HepG2 (cell line): Measurements from ENCODE around the gene GGACT. TPM values are rescaled to one million over a fixed set of nuclear protein-coding genes. Genes with fewer than 3 reads are reported as not detected.

Experiments used
- ATAC-seq: fragments of 200-7000 bp; cut with Tn5 transposase; 3 replicates; pipeline ENCODE4 v1.9.1; 2020; ENCODE audit warnings: mild to moderate bottlenecking, moderate library complexity
- BruUV-seq: library from RNA; stranded (reverse); fragments of 400-500 nt; replicated peaks from 2 replicates; lab custom pipeline; 2021; lab: Mats Ljungman, UMichigan
- CTCF ChIA-PET: fragments of 300-600 bp; formaldehyde crosslinking; extraction: SDS; loops from one replicate; lab custom pipeline; 2021; ENCODE audit warnings: low total read pairs, inconsistent platforms, low intra/inter-chr PET ratio; lab: Yijun Ruan, JAX
- POLR2A ChIA-PET: fragments of 350-600 bp; sonication (Branson Sonifier 250); formaldehyde crosslinking; loops from one replicate; lab custom pipeline; 2020; ENCODE audit warnings: antibody characterized with exemption, inconsistent platforms; lab: Yijun Ruan, JAX
- DNase-seq: peaks from one replicate; pipeline ENCODE4 v3.0.0-alpha.2; 2015; ENCODE audit warnings: low spot score
- FAIRE-seq: peaks from 3 replicates; lab custom pipeline; 2011; peaks lifted over from hg19 to GRCh38; lab: Jason Lieb, UNC
- H2AFZ ChIP-seq: one replicate; pipeline ENCODE4 v1.6.1; 2011; ENCODE audit warnings: low read length, inconsistent platforms
- H3K27ac ChIP-seq: fragments of 300-600 bp; 3 replicates; pipeline ENCODE4 v1.8.0; 2011; ENCODE audit warnings: mixed run types, mild to moderate bottlenecking, mixed read lengths, low read length, inconsistent platforms; ENCODE audit not compliant: insufficient read depth; ENCODE audit errors: extremely low read length
- H3K27me3 ChIP-seq, 2 experiments: fragments of 200-600 bp in 1 of 2; 2 replicates in 1 of 2; 3 replicates in 1 of 2; pipeline versions ENCODE4 v1.6.0 to v1.8.0; 2011; ENCODE audit warnings: low read length in 2 of 2, mild to moderate bottlenecking in 2 of 2, moderate library complexity in 2 of 2, inconsistent platforms in 1 of 2; ENCODE audit not compliant: insufficient read depth in 2 of 2, control insufficient read depth in 1 of 2
- H3K36me3 ChIP-seq, 2 experiments: fragments of 200-600 bp in 1 of 2; replicated peaks in 1 of 2; 2 replicates in 1 of 2; 3 replicates in 1 of 2; pipeline versions ENCODE4 v1.5.1 to v1.8.0; 2011; ENCODE audit warnings: low read length in 2 of 2, inconsistent platforms in 1 of 2; ENCODE audit not compliant: insufficient read depth in 2 of 2, control insufficient read depth in 1 of 2
- H3K4me1 ChIP-seq: 2 replicates; pipeline ENCODE4 v1.5.1; 2012; ENCODE audit warnings: low read length, inconsistent platforms; ENCODE audit not compliant: insufficient read depth
- H3K4me2 ChIP-seq: 2 replicates; pipeline ENCODE4 v1.6.0; 2011; ENCODE audit warnings: low read depth, low read length, inconsistent platforms
- H3K4me3 ChIP-seq, 3 experiments: fragments of 200-600 bp in 1 of 3; sonication (generic), shearing (Covaris generic) in 1 of 3; replicated peaks in 1 of 3; 2 replicates each; pipeline ENCODE4 v1.5.1; 2011 to 2016; ENCODE audit warnings: low read length in 3 of 3, inconsistent platforms in 2 of 3, low read depth in 2 of 3, mild to moderate bottlenecking in 2 of 3, control low read depth in 1 of 3, mixed read lengths in 1 of 3; ENCODE audit not compliant: insufficient read depth in 1 of 3
- H3K79me2 ChIP-seq: one replicate; pipeline ENCODE4 v1.6.1; 2011; ENCODE audit warnings: low read length, inconsistent platforms; ENCODE audit not compliant: insufficient read depth
- H3K9ac ChIP-seq: 2 replicates; pipeline ENCODE4 v1.6.0; 2011; ENCODE audit warnings: mild to moderate bottlenecking, low read depth, low read length, inconsistent platforms; ENCODE audit not compliant: insufficient read depth
- H3K9me3 ChIP-seq: 2 replicates; pipeline ENCODE4 v1.5.1; 2012; ENCODE audit warnings: mild to moderate bottlenecking, low read length
- H4K20me1 ChIP-seq: 2 replicates; pipeline ENCODE4 v1.6.0; 2011; ENCODE audit warnings: inconsistent platforms, mild to moderate bottlenecking, low read length, moderate library complexity; ENCODE audit not compliant: insufficient read depth
- CSRNP2 ChIP-seq: sonication (generic); formaldehyde crosslinking; conservative IDR thresholded peaks from 2 replicates; pipeline ENCODE4 v1.8.0; 2022; ENCODE audit warnings: low read depth, missing genetic modification reagents
- ELK4 ChIP-seq: sonication (generic); formaldehyde crosslinking; IDR thresholded peaks from 2 replicates; pipeline ENCODE4 v1.9.0; 2021; ENCODE audit warnings: missing genetic modification reagents, borderline replicate concordance
- HNRNPLL ChIP-seq: fragments of 200-400 bp; formaldehyde crosslinking; IDR thresholded peaks from 2 replicates; pipeline ENCODE4 v1.6.1; 2017; ENCODE audit warnings: mild to moderate bottlenecking, low read depth, low read length; ENCODE audit not compliant: poor library complexity, severe bottlenecking
- HOMEZ ChIP-seq: IDR thresholded peaks from 2 replicates; pipeline ENCODE4 v1.6.1; 2016; ENCODE audit warnings: low read depth
- KDM3A ChIP-seq: IDR thresholded peaks from 2 replicates; pipeline ENCODE4 v1.6.1; 2018; ENCODE audit warnings: low read depth, missing compliant biosample characterization
- MAX ChIP-seq: IDR thresholded peaks from 2 replicates; pipeline ENCODE4 v1.6.1; 2012; ENCODE audit warnings: inconsistent platforms
- NONO ChIP-seq, 2 experiments: fragments of 450-650 bp in 1 of 2; sonication (generic) in 1 of 2; formaldehyde crosslinking in 1 of 2; IDR thresholded peaks in 1 of 2; conservative IDR thresholded peaks in 1 of 2; 2 replicates each; pipeline versions ENCODE4 v1.6.1 to v1.8.0; 2017 to 2022; ENCODE audit warnings: mild to moderate bottlenecking in 1 of 2, missing genetic modification reagents in 1 of 2, moderate library complexity in 1 of 2
- NR2F6 ChIP-seq, 2 experiments: IDR thresholded peaks; 2 replicates each; pipeline ENCODE4 v1.6.1; 2016; ENCODE audit warnings: antibody characterized with exemption in 1 of 2, mild to moderate bottlenecking in 1 of 2
- PITX1 ChIP-seq: sonication (generic); formaldehyde crosslinking; IDR thresholded peaks from 2 replicates; pipeline ENCODE4 v1.5.1; 2020; ENCODE audit warnings: mild to moderate bottlenecking, missing genetic modification reagents
- RFXAP ChIP-seq: sonication (generic); formaldehyde crosslinking; IDR thresholded peaks from 2 replicates; pipeline ENCODE4 v1.4.0; 2020; ENCODE audit warnings: missing genetic modification reagents, borderline replicate concordance
- RORA ChIP-seq: sonication (generic); formaldehyde crosslinking; IDR thresholded peaks from 2 replicates; pipeline ENCODE4 v1.5.0; 2020; ENCODE audit warnings: mild to moderate bottlenecking, missing genetic modification reagents, moderate library complexity
- SALL1 ChIP-seq: sonication (generic); formaldehyde crosslinking; IDR thresholded peaks from 2 replicates; pipeline ENCODE4 v1.8.0; 2022; ENCODE audit warnings: mild to moderate bottlenecking, missing genetic modification reagents
- SAP130 ChIP-seq: IDR thresholded peaks from 2 replicates; pipeline ENCODE4 v1.6.1; 2016; ENCODE audit warnings: low read depth
- ZNF136 ChIP-seq: sonication (generic); formaldehyde crosslinking; IDR thresholded peaks from 2 replicates; pipeline ENCODE4 v1.8.1; 2022; ENCODE audit warnings: low read depth, mild to moderate bottlenecking, moderate library complexity, missing genetic modification reagents
- ZNF446 ChIP-seq: sonication (generic); formaldehyde crosslinking; IDR thresholded peaks from 2 replicates; pipeline ENCODE4 v1.5.0; 2020; ENCODE audit warnings: mild to moderate bottlenecking, missing genetic modification reagents
- ZNF670 ChIP-seq: sonication (generic); formaldehyde crosslinking; IDR thresholded peaks from 2 replicates; pipeline ENCODE4 v1.8.0; 2022; ENCODE audit warnings: mild to moderate bottlenecking, missing genetic modification reagents, borderline replicate concordance
- ZNF792 ChIP-seq: IDR thresholded peaks from 2 replicates; pipeline ENCODE4 v1.6.1; 2016
- ZNF850 ChIP-seq: sonication (generic); formaldehyde crosslinking; conservative IDR thresholded peaks from 2 replicates; pipeline ENCODE4 v1.9.0; 2021; ENCODE audit warnings: mild to moderate bottlenecking, missing genetic modification reagents
- ZSCAN29 ChIP-seq: sonication (generic); formaldehyde crosslinking; conservative IDR thresholded peaks from 2 replicates; pipeline ENCODE4 v1.4.0; 2020; ENCODE audit warnings: mild to moderate bottlenecking, missing genetic modification reagents
- ZSCAN9 ChIP-seq: IDR thresholded peaks from 2 replicates; pipeline ENCODE4 v1.6.1; 2016; ENCODE audit warnings: borderline replicate concordance
- WGBS: methylation state at CpG from one replicate; pipeline ENCODE4 v1.1.6; 2017; ENCODE audit warnings: low lambda C conversion rate; 5-methylcytosine and 5-hydroxymethylcytosine counted together
- in situ Hi-C: cut with HindIII; loops from 2 replicates; pipeline ENCODE4 v1.10.0; 2017; ENCODE audit warnings: low pct_unique_long_range_greater_than_20kb; ENCODE audit not compliant: extremely low pct_ligation_motif_present
- intact Hi-C: fragments of 100-400 bp; cut with micrococcal nuclease; formaldehyde crosslinking; loops from one replicate; pipeline ENCODE4 v1.10.0; 2022; ENCODE audit not compliant: unreplicated experiment
- polyA plus RNA-seq, 8 experiments: library from polyadenylated mRNA; depleted of rRNA in 3 of 8; stranded (reverse) in 7 of 8; unstranded in 1 of 8; fragments of >200 nt; fragmentation: Illumina TruSeq in 4 of 8; extraction: Trizol in 4 of 8; gene quantifications; 2 replicates each; pipeline versions ENCODE4 v1.2.1 to v1.2.3, GENCODE V29; 2011 to 2016; ENCODE audit warnings: low read depth in 4 of 8, missing spikeins in 1 of 8, mixed read lengths in 1 of 8; ENCODE audit not compliant: insufficient read depth in 1 of 8
- total RNA-seq, 5 experiments: library from RNA; depleted of rRNA; stranded (reverse); fragments of >200 nt; fragmentation: Illumina TruSeq; extraction: Trizol; gene quantifications; 2 replicates each; pipeline ENCODE4 v1.2.3, GENCODE V29; 2016; ENCODE audit warnings: low read depth in 1 of 5

The GGACT gene
- total and polyA plus RNA-seq, 2 of the 13 experiments (the other 11 are each of a cell fraction or from before 2014, with no cell fraction given) = 1.7 to 1.9 TPM

GRCh38 chr13:100543872-100544602, 44.6 kb downstream of the GGACT start:
- Histone ChIP-seq H3K36me3 (no peaks in the 10 kb centered on the region), H3K4me2 (peak overlapping the region; percentile 63), H3K27ac (peak overlapping the region; percentile 59), H3K4me1 (peaks cover 50% of the 10 kb centered on the region), H3K4me3 (peak overlapping the region in 2 of 3 experiments; percentile 7 to 19; a peak in 2 of 6 replicates), H3K79me2 (no peaks in the 10 kb centered on the region), H3K27me3 (no peaks in the 10 kb centered on the region), H2AFZ (peak overlapping the region; percentile 16), H4K20me1 (no peaks in the 10 kb centered on the region), H3K9me3 (no peaks in the 10 kb centered on the region; the same call in 1 of the 2 replicates), H3K9ac (peak overlapping the region; percentile 12)
- ATAC-seq (peak; percentile 91), DNase-seq (peak; percentile 41), FAIRE-seq (peak; percentile 32)
- ChIA-PET CTCF (no interaction called here), POLR2A (interaction anchor here (0.9 kb wide), 1 partner anchor 19 kb away, joined by 3 read pairs; no protein-coding TSS in a partner anchor)
- in situ Hi-C loops (loop anchor here (25.0 kb wide), 1 partner anchor 882 kb away; no protein-coding TSS in a partner anchor), intact Hi-C loops (no loop called here)
- no TSS peak for BruUV-seq
- 19% methylated on average over 20 of the region's 26 CpGs for WGBS
- TF ChIP-seq ZNF850 (CRISPR knock-in tag) (no peak), RFXAP (CRISPR knock-in tag) (no peak), ZSCAN9 (peak; percentile 60; the same call in 1 of the 2 replicates), MAX (peak; percentile 91), NR2F6 (IDR thresholded peaks at IDR 0.05) (peak; percentile 89), NR2F6 (CRISPR knock-in tag; IDR thresholded peaks at IDR 0.05) (peak; percentile 88), SAP130 (CRISPR knock-in tag) (peak; percentile 46; the same call in 1 of the 2 replicates), ELK4 (CRISPR knock-in tag) (no peak), HNRNPLL (no peak), PITX1 (CRISPR knock-in tag) (no peak; the same call in 1 of the 2 replicates), RORA (CRISPR knock-in tag) (no peak), NONO (IDR thresholded peaks at IDR 0.05) (no peak), NONO (CRISPR knock-in tag; conservative IDR thresholded peaks at IDR 0.05) (no peak), SALL1 (CRISPR knock-in tag) (peak; percentile 92), HOMEZ (CRISPR knock-in tag) (no peak), ZNF446 (CRISPR knock-in tag) (0 out of 2 replicates have a peak, but pooled peaks have one; percentile 31), ZNF136 (CRISPR knock-in tag) (no peak), CSRNP2 (CRISPR knock-in tag) (no peak), ZSCAN29 (peak; percentile 75), ZNF792 (no peak), ZNF670 (no peak), KDM3A (CRISPR knock-in tag) (0 out of 2 replicates have a peak, but pooled peaks have one; percentile 46)
